T-cell (primary cell): Measurements from ENCODE around the gene PDE7B. TPM values are rescaled to one million over a fixed set of nuclear protein-coding genes. Genes with fewer than 3 reads are reported as not detected.
A peak's percentile ranks its signal among the peaks of the same experiment; 100 is the strongest.

Experiments used
- ATAC-seq, 4 experiments: fragments of 200-7000 bp in 3 of 4; fragments of 150-1000 bp in 1 of 4; cut with Tn5 transposase; replicated peaks in 1 of 4; 1 replicate in 3 of 4; 2 replicates in 1 of 4; pipeline ENCODE4 v1.10.0; 2021; ENCODE audit warnings: moderate library complexity in 3 of 4, mild to moderate bottlenecking in 2 of 4, moderate number of reproducible peaks in 1 of 4
- CTCF ChIA-PET, 2 donors: fragments of 300-600 bp; sonication (Branson Sonifier 250); formaldehyde crosslinking; loops; one replicate each; lab custom pipeline; 2022; ENCODE audit warnings: antibody characterized with exemption in 2 of 2; lab: Charles Lee
- POLR2A ChIA-PET, 2 donors: fragments of 300-600 bp; sonication (Branson Sonifier 250); formaldehyde crosslinking; loops; one replicate each; lab custom pipeline; 2022; ENCODE audit warnings: antibody characterized with exemption in 2 of 2; lab: Charles Lee
- DNase-seq, 35 experiments: peaks; one replicate each; pipeline versions ENCODE4 v3.0.0 to v3.0.0-alpha.2; 2013 to 2023
- H3K27ac ChIP-seq: one replicate; pipeline ENCODE4 v1.5.1; 2013; ENCODE audit warnings: low read length
- H3K27me3 ChIP-seq, 2 experiments: replicated peaks in 1 of 2; 1 replicate in 1 of 2; 2 replicates in 1 of 2; pipeline versions ENCODE4 v1.6.1 to v1.7.0; 2013; ENCODE audit warnings: low read length in 1 of 2, mixed read lengths in 1 of 2; ENCODE audit not compliant: control insufficient read depth in 2 of 2, insufficient read depth in 2 of 2; ENCODE audit errors: extremely low read depth in 1 of 2
- H3K36me3 ChIP-seq, 2 donors: 1 replicate in 1 of 2; 2 replicates in 1 of 2; pipeline versions ENCODE4 v1.6.1 to v1.7.0; 2013; ENCODE audit warnings: low read length in 1 of 2; ENCODE audit not compliant: control insufficient read depth in 2 of 2, insufficient read depth in 1 of 2; ENCODE audit errors: extremely low read depth in 1 of 2
- H3K4me1 ChIP-seq, 2 experiments: 1 replicate in 1 of 2; 2 replicates in 1 of 2; pipeline versions ENCODE4 v1.6.1 to v1.7.0; 2013; ENCODE audit warnings: low read length in 2 of 2, mixed read lengths in 1 of 2; ENCODE audit not compliant: insufficient read depth in 2 of 2, control insufficient read depth in 1 of 2; ENCODE audit errors: extremely low read depth in 1 of 2
- H3K4me3 ChIP-seq, 2 donors: 1 replicate in 1 of 2; 2 replicates in 1 of 2; pipeline versions ENCODE4 v1.5.1 to v1.7.0; 2013; ENCODE audit warnings: mild to moderate bottlenecking in 2 of 2, low read length in 1 of 2, moderate library complexity in 1 of 2; ENCODE audit not compliant: control insufficient read depth in 1 of 2; ENCODE audit errors: extremely low read depth in 1 of 2
- H3K9me3 ChIP-seq: 2 replicates; pipeline ENCODE4 v1.7.0; 2013
- H3K27ac Mint-ChIP-seq, 2 donors: one replicate each; pipeline ENCODE4 v1.8.0; 2020 to 2021; ENCODE audit warnings: mild to moderate bottlenecking in 2 of 2, mixed read lengths in 2 of 2
- H3K27me3 Mint-ChIP-seq, 2 donors: one replicate each; pipeline ENCODE4 v1.8.0; 2021 to 2022; ENCODE audit warnings: mixed read lengths in 2 of 2
- H3K36me3 Mint-ChIP-seq: one replicate; pipeline ENCODE4 v1.8.0; 2021; ENCODE audit warnings: mixed read lengths
- H3K4me1 Mint-ChIP-seq, 3 donors: one replicate each; pipeline ENCODE4 v1.8.0; 2020 to 2022; ENCODE audit warnings: mixed read lengths in 3 of 3, mild to moderate bottlenecking in 1 of 3
- H3K4me3 Mint-ChIP-seq, 3 donors: one replicate each; pipeline ENCODE4 v1.8.0; 2020 to 2022; ENCODE audit warnings: mild to moderate bottlenecking in 3 of 3, mixed read lengths in 3 of 3, moderate library complexity in 3 of 3
- H3K9me3 Mint-ChIP-seq, 3 donors: one replicate each; pipeline ENCODE4 v1.8.0; 2020 to 2022; ENCODE audit warnings: mixed read lengths in 3 of 3
- WGBS: methylation state at CpG from one replicate; pipeline ENCODE4 v1.1.5; 2013; ENCODE audit warnings: missing lambda C conversion rate; ENCODE audit not compliant: insufficient coverage; 5-methylcytosine and 5-hydroxymethylcytosine counted together
- total RNA-seq, 35 experiments: library from RNA in 6 of 35; stranded (reverse) in 6 of 35; fragments of 120-200 nt in 1 of 35; gene quantifications; one replicate each; pipeline versions ENCODE4 v1.2.1 to v1.2.4 and lab custom pipeline; 2013 to 2026

PDE7B gene
- total RNA-seq, 5 donors from 2014 or later (not counting 1 experiment from before 2014, with no cell fraction given) = 0.35 to 1.5 (median 0.69) TPM

DNA sequence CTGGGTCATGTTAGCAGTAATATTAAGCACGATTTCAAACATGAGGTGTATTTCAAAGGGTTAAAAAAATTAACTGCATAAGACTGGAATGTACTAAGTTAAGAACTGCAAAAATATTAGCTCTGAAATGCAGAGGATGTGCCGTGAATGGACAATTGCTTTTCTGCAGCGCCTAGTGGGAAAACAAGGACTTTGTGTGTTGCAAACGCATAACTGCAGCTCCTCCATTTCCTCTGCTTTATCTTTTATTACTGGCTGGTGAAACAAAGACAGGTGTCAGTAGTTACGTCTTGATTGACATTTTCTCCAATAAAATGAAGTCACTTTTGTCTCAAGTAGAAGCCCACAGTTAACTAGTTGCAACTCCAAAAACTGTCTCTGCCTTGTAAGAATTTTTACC lies 1.7 kb downstream of the PDE7B start:
- Histone ChIP-seq H3K27ac (no peak overlapping the region), H3K9me3 (no peaks in the 10 kb centered on the region), H3K4me1 (peaks cover 7 to 23% of the 10 kb centered on the region in 2 experiments), H3K4me3 (peak overlapping the region in 1 of 2 donors; percentile 46), H3K27me3 (peaks cover 0 to 3% of the 10 kb centered on the region in 2 experiments), H3K36me3 (no peaks in the 10 kb centered on the region)
- Mint-ChIP-seq H3K4me1 (peaks cover 22 to 27% (median 27%) of the 10 kb centered on the region in 3 donors), H3K27me3 (peaks cover 0 to 2% of the 10 kb centered on the region in 2 donors), H3K4me3 (peak overlapping the region; percentile 9 to 82 (median 12)), H3K27ac (peak overlapping the region in 1 of 2 donors; percentile 59), H3K36me3 (no peaks in the 10 kb centered on the region), H3K9me3 (no peaks in the 10 kb centered on the region)
- peak in 1 of 4 experiments; percentile 39 for ATAC-seq
- peak in 1 of 35 experiments; percentile 16 for DNase-seq
- WGBS = 83% methylated on average over 4 of the region's 5 CpGs
- ChIA-PET CTCF (interaction anchor here (1.0 to 1.5 kb wide), 3 partner anchors 31 to 57 kb away, joined by 3 to 7 read pairs (median 5); no protein-coding TSS in a partner anchor), POLR2A (no interaction called here)

DNA sequence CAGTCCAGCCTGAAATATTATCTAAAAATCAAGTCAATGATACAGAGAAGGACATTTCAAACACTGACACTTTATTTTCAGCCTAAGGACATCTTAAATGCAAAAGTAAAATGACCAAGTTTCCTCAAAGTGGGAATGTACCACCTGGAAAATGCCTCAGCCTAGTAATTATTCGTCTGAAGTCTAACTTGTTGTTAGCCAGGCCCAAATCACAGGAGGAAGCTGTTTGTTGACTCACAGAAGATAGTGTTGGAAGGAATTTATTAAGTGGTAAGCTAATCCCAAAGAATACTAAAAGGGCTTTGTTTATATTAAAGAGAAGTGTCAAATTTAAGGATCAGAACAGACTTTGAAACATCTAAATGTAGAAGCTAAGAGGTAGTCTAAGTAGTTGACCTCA lies 2.5 kb downstream of the PDE7B start:
- DNase-seq (no peak), ATAC-seq (no peak)
- Histone ChIP-seq H3K4me3 (no peak overlapping the region), H3K4me1 (peaks cover 7 to 23% of the 10 kb centered on the region in 2 experiments), H3K27me3 (peaks cover 0 to 3% of the 10 kb centered on the region in 2 experiments), H3K9me3 (no peaks in the 10 kb centered on the region), H3K36me3 (no peaks in the 10 kb centered on the region), H3K27ac (no peak overlapping the region)
- peaks cover 22 to 27% (median 27%) of the 10 kb centered on the region in 3 donors for H3K4me1 Mint-ChIP-seq
- WGBS = 78% methylated on average over 1 of the region's 1 CpG
- no peak overlapping the region for H3K4me3 Mint-ChIP-seq
- POLR2A ChIA-PET = interaction anchor here in 1 of 2 donors (0.7 kb wide), 1 partner anchor 931 kb away, joined by 3 read pairs; no protein-coding TSS in a partner anchor
- CTCF ChIA-PET = interaction anchor here (1.0 to 1.5 kb wide), 3 partner anchors 30 to 56 kb away, joined by 3 to 7 read pairs (median 5); no protein-coding TSS in a partner anchor
- H3K36me3 Mint-ChIP-seq = no peaks in the 10 kb centered on the region
- peaks cover 0 to 2% of the 10 kb centered on the region in 2 donors for H3K27me3 Mint-ChIP-seq
- H3K27ac Mint-ChIP-seq = no peak overlapping the region
- no peaks in the 10 kb centered on the region for H3K9me3 Mint-ChIP-seq

DNA sequence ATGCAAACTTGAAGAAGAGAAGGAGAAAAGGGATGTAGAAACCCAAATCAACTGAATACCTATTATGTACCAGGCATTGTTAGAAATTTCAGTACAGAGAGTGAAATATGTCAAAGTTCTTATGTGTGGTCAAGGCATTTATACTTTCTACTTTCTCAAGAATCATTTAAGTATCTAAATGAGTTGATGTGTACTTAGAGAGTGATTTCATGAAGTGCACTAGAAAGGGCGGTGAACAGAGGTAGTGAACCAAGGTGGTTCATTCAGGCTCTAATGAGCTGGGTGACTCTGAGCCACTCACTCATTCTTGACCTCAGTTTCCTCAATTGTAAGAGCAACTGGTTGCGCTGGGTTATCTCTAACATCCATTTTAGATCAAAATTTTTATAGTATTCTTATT lies 3.3 kb downstream of the PDE7B start:
- no peak overlapping the region for H3K27ac ChIP-seq
- no peak overlapping the region for H3K27ac Mint-ChIP-seq
- no peaks in the 10 kb centered on the region for H3K9me3 ChIP-seq
- no peak overlapping the region for H3K4me3 ChIP-seq
- H3K4me1 Mint-ChIP-seq = peaks cover 22 to 27% (median 27%) of the 10 kb centered on the region in 3 donors
- no CpG with 5 or more reads among the region's 2 CpGs for WGBS
- H3K4me1 ChIP-seq = peaks cover 7 to 23% of the 10 kb centered on the region in 2 experiments
- no peaks in the 10 kb centered on the region for H3K36me3 ChIP-seq
- CTCF ChIA-PET = no interaction called here
- H3K36me3 Mint-ChIP-seq = no peaks in the 10 kb centered on the region
- DNase-seq = no peak
- H3K27me3 ChIP-seq = peaks cover 0 to 3% of the 10 kb centered on the region in 2 experiments
- peaks cover 0 to 2% of the 10 kb centered on the region in 2 donors for H3K27me3 Mint-ChIP-seq
- POLR2A ChIA-PET = no interaction called here
- no peak overlapping the region for H3K4me3 Mint-ChIP-seq
- no peak for ATAC-seq
- no peaks in the 10 kb centered on the region for H3K9me3 Mint-ChIP-seq

DNA sequence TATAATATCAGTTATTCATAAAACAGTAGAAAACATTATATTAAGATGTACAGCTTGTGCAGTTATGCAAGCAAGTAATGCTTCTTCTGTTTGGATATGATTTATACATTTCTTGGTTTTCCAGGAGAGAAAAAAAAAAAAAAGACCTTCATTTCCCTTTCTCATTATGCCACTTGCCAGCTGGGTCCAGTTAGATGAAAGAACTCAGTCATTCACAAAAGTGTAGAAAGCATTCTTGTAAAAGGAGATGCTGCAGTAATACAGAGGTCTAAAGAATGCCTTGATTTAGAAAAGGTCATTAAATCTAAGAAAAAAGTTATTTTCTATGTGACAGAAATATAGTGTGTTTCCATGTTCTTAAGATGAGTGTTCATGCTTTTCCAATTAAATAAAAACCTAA lies 7.4 kb downstream of the PDE7B start:
- Histone ChIP-seq H3K27me3 (no peaks in the 10 kb centered on the region), H3K4me3 (no peak overlapping the region), H3K27ac (no peak overlapping the region), H3K4me1 (peaks cover 0 to 2% of the 10 kb centered on the region in 2 experiments), H3K36me3 (no peaks in the 10 kb centered on the region), H3K9me3 (no peaks in the 10 kb centered on the region)
- POLR2A ChIA-PET = interaction anchor here (0.5 to 0.6 kb wide), 2 partner anchors 829 to 1140 kb away, joined by 3 to 4 read pairs; no protein-coding TSS in a partner anchor
- no peak overlapping the region for H3K4me3 Mint-ChIP-seq
- CTCF ChIA-PET = no interaction called here
- DNase-seq (no peak), ATAC-seq (no peak)
- H3K4me1 Mint-ChIP-seq = peaks cover 0 to 4% (median 1%) of the 10 kb centered on the region in 3 donors
- H3K36me3 Mint-ChIP-seq = no peaks in the 10 kb centered on the region
- no peaks in the 10 kb centered on the region for H3K27me3 Mint-ChIP-seq
- no peaks in the 10 kb centered on the region for H3K9me3 Mint-ChIP-seq
- no peak overlapping the region for H3K27ac Mint-ChIP-seq

DNA sequence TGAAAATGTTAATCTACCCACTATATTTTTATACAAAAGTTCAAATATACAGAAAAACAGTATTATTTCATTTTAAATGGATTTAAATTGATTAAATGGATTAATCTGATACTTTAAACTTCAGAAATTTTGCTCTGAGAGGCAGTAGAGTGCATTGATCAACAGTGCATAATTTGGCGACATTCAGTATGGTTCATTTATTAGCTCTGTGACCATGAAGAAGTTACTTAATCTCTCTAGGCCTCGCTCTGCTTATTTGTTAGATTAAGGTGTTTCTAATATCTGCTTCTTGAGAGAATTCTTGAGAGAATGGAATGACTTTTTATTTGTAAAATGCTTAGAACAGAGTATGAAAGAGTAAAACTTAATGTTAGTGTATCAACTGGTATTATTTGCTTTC lies 8.9 kb downstream of the PDE7B start:
- H3K27ac ChIP-seq = no peak overlapping the region
- CTCF ChIA-PET = no interaction called here
- 100% methylated on average over 2 of the region's 2 CpGs for WGBS
- H3K4me1 ChIP-seq = no peaks in the 10 kb centered on the region
- H3K4me1 Mint-ChIP-seq = no peaks in the 10 kb centered on the region
- DNase-seq (no peak), ATAC-seq (no peak)
- no peaks in the 10 kb centered on the region for H3K27me3 ChIP-seq
- H3K4me3 Mint-ChIP-seq = no peak overlapping the region
- no peak overlapping the region for H3K4me3 ChIP-seq
- no peaks in the 10 kb centered on the region for H3K9me3 ChIP-seq
- no peaks in the 10 kb centered on the region for H3K27me3 Mint-ChIP-seq
- POLR2A ChIA-PET = no interaction called here
- H3K9me3 Mint-ChIP-seq = peaks cover 0 to 4% (median 3%) of the 10 kb centered on the region in 3 donors
- H3K36me3 Mint-ChIP-seq = peaks cover 3% of the 10 kb centered on the region
- no peaks in the 10 kb centered on the region for H3K36me3 ChIP-seq
- H3K27ac Mint-ChIP-seq = no peak overlapping the region

DNA sequence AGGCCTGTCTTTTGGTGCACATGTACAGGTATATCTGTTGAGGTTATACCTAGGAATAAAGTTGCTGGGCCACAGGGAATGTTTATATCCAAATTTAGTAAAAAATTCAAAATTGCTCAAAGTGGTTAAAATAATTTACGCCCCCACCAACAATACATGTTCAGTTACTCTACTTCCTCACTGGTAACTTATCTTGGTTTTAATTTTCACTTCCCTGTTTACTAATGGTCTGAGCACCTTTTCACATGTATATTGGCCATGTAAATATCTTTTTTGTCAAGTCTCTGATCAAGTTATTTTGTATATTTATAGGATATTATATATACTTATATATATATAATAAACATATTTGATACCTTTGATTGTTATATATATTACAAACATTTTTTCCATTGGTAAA lies 9.7 kb downstream of the PDE7B start:
- no peak overlapping the region for H3K4me3 Mint-ChIP-seq
- Histone ChIP-seq H3K36me3 (no peaks in the 10 kb centered on the region), H3K4me3 (no peak overlapping the region), H3K27ac (no peak overlapping the region), H3K27me3 (no peaks in the 10 kb centered on the region), H3K4me1 (no peaks in the 10 kb centered on the region), H3K9me3 (no peaks in the 10 kb centered on the region)
- peaks cover 0 to 5% (median 4%) of the 10 kb centered on the region in 3 donors for H3K9me3 Mint-ChIP-seq
- WGBS = no CpG with 5 or more reads among the region's 1 CpG
- peaks cover 7% of the 10 kb centered on the region for H3K36me3 Mint-ChIP-seq
- POLR2A ChIA-PET = no interaction called here
- H3K27ac Mint-ChIP-seq = no peak overlapping the region
- no peak for ATAC-seq
- no peak for DNase-seq
- CTCF ChIA-PET = no interaction called here
- H3K27me3 Mint-ChIP-seq = no peaks in the 10 kb centered on the region
- H3K4me1 Mint-ChIP-seq = no peaks in the 10 kb centered on the region
